A172 (cell line): ENCODE measurements around the gene AIFM3. TPM values are rescaled to one million over a fixed set of nuclear protein-coding genes. Genes with fewer than 3 reads are reported as not detected.
"Not testable (repeated sequence)": the region's sequence is repeated elsewhere in the genome, so short reads cannot be mapped to it uniquely, and the experiment has no call there.

Experiments used
- DNase-seq: peaks from one replicate; pipeline ENCODE4 v3.0.0-alpha.2; 2015; ENCODE audit warnings: low spot score
- total RNA-seq: library from RNA; depleted of rRNA; stranded (reverse); fragments of >200 nt; shearing (Covaris generic); gene quantifications from 2 replicates; pipeline ENCODE4 v1.2.3, GENCODE V29; 2014

The AIFM3 gene
- total RNA-seq, 1 experiment from 2014 or later: 1.4 TPM

- DNase-seq: no peak
Measured at GRCh38 chr22:20940904-20941385, 26.1 kb upstream of the AIFM3 start.

- DNase-seq: not testable (repeated sequence)
Measured at GRCh38 chr22:20942203-20942902, 24.7 kb upstream of the AIFM3 start.

- DNase-seq: no peak
Measured at GRCh38 chr22:20943104-20943933, 23.7 kb upstream of the AIFM3 start.

- no peak for DNase-seq
Measured at GRCh38 chr22:20944042-20944441, 23.0 kb upstream of the AIFM3 start.

- no peak for DNase-seq
Measured at GRCh38 chr22:20945578-20945934, 21.5 kb upstream of the AIFM3 start.

- peak; percentile 29 for DNase-seq
Measured at GRCh38 chr22:20946080-20946986, 20.7 kb upstream of the AIFM3 start.

- no peak for DNase-seq
Measured at GRCh38 chr22:20946991-20947390, 20.1 kb upstream of the AIFM3 start.

GRCh38 chr22:20948450-20948849, 18.6 kb upstream of the AIFM3 start:
- DNase-seq: no peak

- no peak for DNase-seq
Measured at GRCh38 chr22:20948989-20949388, 18.1 kb upstream of the AIFM3 start.

- no peak for DNase-seq
Measured at GRCh38 chr22:20949698-20950183, 17.3 kb upstream of the AIFM3 start.

GRCh38 chr22:20951151-20951931, 15.7 kb upstream of the AIFM3 start:
- DNase-seq: no peak

GRCh38 chr22:20951932-20952380, 15.1 kb upstream of the AIFM3 start:
- DNase-seq: no peak

GRCh38 chr22:20952544-20953341, 14.3 kb upstream of the AIFM3 start:
- DNase-seq: no peak

- no peak for DNase-seq
Measured at GRCh38 chr22:20953342-20953608, 13.8 kb upstream of the AIFM3 start.

GRCh38 chr22:20953668-20954500, 13.2 kb upstream of the AIFM3 start:
- no peak for DNase-seq

- DNase-seq: no peak
Measured at GRCh38 chr22:20955548-20955947, 11.5 kb upstream of the AIFM3 start.

GRCh38 chr22:20956258-20957101, 10.6 kb upstream of the AIFM3 start:
- no peak for DNase-seq

GRCh38 chr22:20957102-20957682, 9.9 kb upstream of the AIFM3 start:
- DNase-seq: no peak
